ENCODE measurements around the gene TMEM229A. TPM values are rescaled to one million over a fixed set of nuclear protein-coding genes. Genes with fewer than 3 reads are reported as not detected.

Gene TMEM229A
- total RNA-seq, 4 donors from 2014 or later, result 10.6 to 23.1 (median 11.4) TPM; not detected in 1

DNA sequence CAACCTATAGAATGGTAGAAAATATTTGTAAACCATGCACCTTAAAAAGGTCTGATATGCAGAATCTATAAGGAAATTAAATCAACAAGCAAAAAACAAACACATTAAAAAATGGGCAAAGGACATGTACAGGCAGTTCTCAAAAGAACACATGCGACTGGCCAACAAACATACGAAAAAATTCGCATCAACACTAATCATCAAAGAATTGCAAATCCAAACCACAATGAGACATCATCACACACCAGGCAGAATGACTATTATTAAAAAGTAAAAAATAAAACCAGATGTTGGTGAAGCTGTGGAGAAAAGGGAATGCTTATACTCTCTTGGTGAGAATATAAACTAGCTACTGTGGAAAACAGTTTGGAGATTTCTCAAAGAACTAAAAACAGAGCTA lies 33.2 kb downstream of the TMEM229A start:
- Histone ChIP-seq H3K27ac (no peak overlapping the region), H3K27me3 (no peaks in the 10 kb centered on the region), H3K9me3 (no peaks in the 10 kb centered on the region), H3K36me3 (no peaks in the 10 kb centered on the region), H3K4me1 (no peaks in the 10 kb centered on the region), H3K4me3 (no peak overlapping the region)
- DNase-seq, result no peak
- no peak for TF ChIP-seq POLR2A (IDR thresholded peaks at IDR 0.05)
- TF ChIP-seq, protein P1, sequence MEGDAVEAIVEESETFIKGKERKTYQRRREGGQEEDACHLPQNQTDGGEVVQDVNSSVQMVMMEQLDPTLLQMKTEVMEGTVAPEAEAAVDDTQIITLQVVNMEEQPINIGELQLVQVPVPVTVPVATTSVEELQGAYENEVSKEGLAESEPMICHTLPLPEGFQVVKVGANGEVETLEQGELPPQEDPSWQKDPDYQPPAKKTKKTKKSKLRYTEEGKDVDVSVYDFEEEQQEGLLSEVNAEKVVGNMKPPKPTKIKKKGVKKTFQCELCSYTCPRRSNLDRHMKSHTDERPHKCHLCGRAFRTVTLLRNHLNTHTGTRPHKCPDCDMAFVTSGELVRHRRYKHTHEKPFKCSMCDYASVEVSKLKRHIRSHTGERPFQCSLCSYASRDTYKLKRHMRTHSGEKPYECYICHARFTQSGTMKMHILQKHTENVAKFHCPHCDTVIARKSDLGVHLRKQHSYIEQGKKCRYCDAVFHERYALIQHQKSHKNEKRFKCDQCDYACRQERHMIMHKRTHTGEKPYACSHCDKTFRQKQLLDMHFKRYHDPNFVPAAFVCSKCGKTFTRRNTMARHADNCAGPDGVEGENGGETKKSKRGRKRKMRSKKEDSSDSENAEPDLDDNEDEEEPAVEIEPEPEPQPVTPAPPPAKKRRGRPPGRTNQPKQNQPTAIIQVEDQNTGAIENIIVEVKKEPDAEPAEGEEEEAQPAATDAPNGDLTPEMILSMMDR (IDR thresholded peaks at IDR 0.05), result no peak

DNA sequence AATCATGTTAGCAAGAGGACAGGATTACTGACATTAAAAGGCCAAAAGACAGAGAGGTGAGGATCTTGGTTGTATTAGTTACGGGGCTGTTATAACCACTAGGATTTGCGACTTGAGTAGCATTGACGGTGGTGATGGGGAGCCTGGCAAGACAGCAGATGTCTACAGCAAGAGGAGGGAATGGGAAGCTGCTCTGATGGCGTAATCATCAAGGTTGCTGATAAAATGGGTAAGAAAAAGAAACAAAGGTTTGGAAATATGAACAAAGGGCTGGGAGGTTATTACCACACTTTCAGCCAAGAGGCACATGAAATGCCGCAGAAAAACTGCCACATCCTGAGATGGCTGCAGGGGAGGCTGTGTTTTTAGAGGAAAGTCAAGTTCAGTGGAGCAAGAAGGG lies 33.9 kb downstream of the TMEM229A start:
- Histone ChIP-seq H3K36me3 (no peaks in the 10 kb centered on the region), H3K4me3 (no peak overlapping the region), H3K27ac (no peak overlapping the region), H3K9me3 (no peaks in the 10 kb centered on the region), H3K27me3 (no peaks in the 10 kb centered on the region), H3K4me1 (no peaks in the 10 kb centered on the region)
- TF ChIP-seq, protein P1 (IDR thresholded peaks at IDR 0.05), result no peak
- no peak for TF ChIP-seq POLR2A (IDR thresholded peaks at IDR 0.05)
- no peak for DNase-seq

DNA sequence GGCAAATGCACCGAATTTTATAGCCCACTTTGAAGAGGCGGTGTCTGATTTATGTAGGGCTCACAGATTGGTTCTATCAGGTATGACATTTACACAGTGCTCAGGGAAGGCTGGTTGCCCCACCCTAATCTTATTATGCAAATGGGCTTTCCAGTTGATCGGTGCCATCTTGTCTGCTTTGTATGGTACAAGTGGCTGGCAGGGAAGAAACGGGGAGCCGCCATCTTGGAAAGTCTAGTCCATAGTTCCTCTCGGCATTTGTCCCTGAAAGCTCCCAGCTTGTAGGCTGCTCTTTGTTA lies 36.6 kb downstream of the TMEM229A start:
- no peak overlapping the region for H3K27ac ChIP-seq
- no peak overlapping the region for H3K4me3 ChIP-seq
- DNase-seq, result no peak
- H3K36me3 ChIP-seq, result no peaks in the 10 kb centered on the region
- no peaks in the 10 kb centered on the region for H3K9me3 ChIP-seq
- no peaks in the 10 kb centered on the region for H3K4me1 ChIP-seq
- H3K27me3 ChIP-seq, result no peaks in the 10 kb centered on the region
- no peak for TF ChIP-seq POLR2A (IDR thresholded peaks at IDR 0.05)
- TF ChIP-seq, protein P1 (IDR thresholded peaks at IDR 0.05), result no peak

DNA sequence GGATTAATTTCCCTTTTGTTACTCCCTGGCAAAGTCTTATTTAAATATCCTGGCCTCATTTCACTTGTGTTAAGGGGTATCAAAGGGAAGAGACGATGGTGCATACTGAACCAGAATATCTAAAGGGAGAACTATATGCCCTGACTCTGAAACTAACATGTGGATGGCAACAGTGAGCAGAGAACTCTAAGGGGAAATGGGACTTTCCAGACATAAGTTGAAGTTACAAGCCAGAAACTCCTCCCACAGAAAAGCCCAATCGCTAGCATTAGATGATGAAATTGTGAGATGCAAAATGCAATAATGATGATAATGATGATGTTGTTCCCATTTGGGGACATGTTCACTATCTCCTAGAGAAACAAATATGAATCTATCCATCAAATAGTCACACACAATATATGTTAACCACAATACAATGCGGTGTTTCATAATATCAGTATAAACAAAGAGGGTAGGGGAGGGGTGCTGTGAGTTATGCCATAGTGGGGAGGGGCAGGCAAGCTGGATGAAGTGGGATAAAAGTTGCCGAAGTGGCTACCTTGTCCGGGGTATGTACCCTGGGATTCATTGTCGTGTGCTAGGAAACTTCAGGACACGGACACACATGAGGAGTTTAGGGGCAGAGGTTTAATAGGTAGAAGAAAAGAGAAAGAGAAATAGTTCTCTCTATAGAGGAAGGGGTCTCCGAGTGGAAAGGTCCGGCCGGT lies 37.1 kb downstream of the TMEM229A start:
- TF ChIP-seq, protein P1 (IDR thresholded peaks at IDR 0.05), result no peak
- no peak for TF ChIP-seq POLR2A (IDR thresholded peaks at IDR 0.05)
- Histone ChIP-seq H3K4me1 (no peaks in the 10 kb centered on the region), H3K9me3 (no peaks in the 10 kb centered on the region), H3K4me3 (no peak overlapping the region), H3K36me3 (no peaks in the 10 kb centered on the region), H3K27ac (no peak overlapping the region), H3K27me3 (no peaks in the 10 kb centered on the region)
- DNase-seq, result no peak

DNA sequence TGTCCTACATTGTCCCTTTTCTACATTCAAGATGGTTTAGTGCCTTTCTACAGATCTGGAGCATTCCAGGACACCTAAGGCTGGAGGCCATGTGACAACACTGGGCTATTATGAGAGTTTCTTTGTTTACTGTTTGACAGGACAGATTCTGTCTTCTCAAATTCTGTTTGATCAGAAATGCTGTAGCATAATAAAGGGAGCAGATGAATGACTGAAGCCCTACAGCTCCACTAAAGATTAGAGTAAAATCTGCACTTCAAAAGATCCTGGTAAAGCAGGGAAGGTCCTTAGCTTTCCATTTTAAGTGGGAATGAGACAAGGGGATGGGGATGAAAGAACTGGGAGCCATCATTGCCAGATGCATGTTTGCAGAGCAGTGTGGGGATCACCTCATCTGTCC lies 38.4 kb downstream of the TMEM229A start:
- H3K4me3 ChIP-seq, result no peak overlapping the region

More for the DNA sequence above, 38.4 kb downstream of the TMEM229A start:
- no peaks in the 10 kb centered on the region for H3K27me3 ChIP-seq
- no peaks in the 10 kb centered on the region for H3K36me3 ChIP-seq
- no peaks in the 10 kb centered on the region for H3K9me3 ChIP-seq
- DNase-seq, result no peak
- no peak for TF ChIP-seq POLR2A (IDR thresholded peaks at IDR 0.05)
- TF ChIP-seq, protein P1 (IDR thresholded peaks at IDR 0.05), result no peak
- H3K4me1 ChIP-seq, result no peaks in the 10 kb centered on the region
- no peak overlapping the region for H3K27ac ChIP-seq
